Measurements from ENCODE around the gene MYLK2. TPM values are rescaled to one million over a fixed set of nuclear protein-coding genes. Genes with fewer than 3 reads are reported as not detected.

The MYLK2 gene
- total RNA-seq, 1 donor from 2014 or later = 0.49 TPM

- Mint-ChIP-seq H3K27me3 (ENCODE audit: low read depth) (peaks cover 14% of the 10 kb centered on the region), H3K36me3 (no peaks in the 10 kb centered on the region), H3K27ac (no peak overlapping the region), H3K9me3 (no peaks in the 10 kb centered on the region), H3K4me1 (peaks cover 14% of the 10 kb centered on the region), H3K4me3 (no peak overlapping the region)
- TF ChIP-seq CTCF (IDR thresholded peaks at IDR 0.05; ENCODE audit: unreplicated experiment) = no peak
- no peak for DNase-seq (ENCODE audit: low spot score in 2 of 2, unreplicated experiment in 2 of 2)
These were observed 37.4 kb downstream of the MYLK2 start for GRCh38 chr20:31856516-31856915.

DNA sequence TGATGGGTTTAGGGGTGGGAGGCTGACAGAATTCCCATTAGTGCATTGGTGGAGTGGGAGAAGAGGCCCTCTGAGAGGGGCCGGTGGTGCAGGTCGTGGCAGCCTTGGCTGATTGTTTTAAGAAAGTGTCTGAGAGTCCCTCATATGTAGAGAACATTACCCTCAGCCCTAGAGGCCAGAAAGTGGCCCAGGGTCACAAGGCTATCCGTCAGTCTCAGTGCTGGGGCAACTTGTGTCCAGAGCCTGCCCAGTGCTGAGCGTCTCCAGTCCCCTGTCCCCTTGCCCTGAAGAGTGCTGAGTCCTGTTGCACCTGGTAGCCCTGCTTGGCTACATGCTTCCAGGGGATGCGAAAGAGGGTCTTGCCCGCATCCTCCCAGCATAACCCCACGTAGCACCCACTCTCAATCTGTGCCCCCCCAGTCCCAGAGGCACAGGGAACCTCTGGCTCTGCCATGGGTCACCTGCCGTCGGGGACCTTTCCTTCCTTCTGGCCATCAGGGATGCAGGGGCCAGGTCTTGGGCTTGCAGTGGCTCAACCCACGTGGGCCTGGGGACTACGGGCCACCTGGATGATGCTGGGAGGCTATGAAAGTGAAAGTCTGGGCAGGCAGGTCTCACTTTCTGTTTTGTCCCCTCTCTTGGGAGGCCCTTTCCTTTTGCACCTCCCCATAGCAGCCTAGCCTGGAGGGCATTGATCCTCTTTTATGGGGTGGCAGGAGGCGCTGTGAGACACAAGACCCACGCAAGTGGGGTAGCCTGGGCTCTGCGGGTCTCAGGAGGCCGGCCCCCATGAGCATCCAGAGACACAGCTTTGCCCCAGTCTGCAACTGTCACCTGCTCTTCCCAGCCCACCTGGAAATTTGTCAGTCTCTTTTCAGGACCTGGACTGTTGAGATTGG lies 39.0 kb downstream of the MYLK2 start:
- no peak for TF ChIP-seq CTCF (IDR thresholded peaks at IDR 0.05; ENCODE audit: unreplicated experiment)
- Mint-ChIP-seq H3K36me3 (no peaks in the 10 kb centered on the region), H3K4me3 (no peak overlapping the region), H3K4me1 (peaks cover 19% of the 10 kb centered on the region), H3K27me3 (ENCODE audit: low read depth) (peaks cover 8% of the 10 kb centered on the region), H3K27ac (no peak overlapping the region), H3K9me3 (no peaks in the 10 kb centered on the region)
- no peak for DNase-seq (ENCODE audit: low spot score in 2 of 2, unreplicated experiment in 2 of 2)

GRCh38 chr20:31858760-31859083 lies 39.6 kb downstream of the MYLK2 start:
- DNase-seq (ENCODE audit: low spot score in 2 of 2, unreplicated experiment in 2 of 2) = no peak
- Mint-ChIP-seq H3K9me3 (no peaks in the 10 kb centered on the region), H3K27me3 (ENCODE audit: low read depth) (peaks cover 8% of the 10 kb centered on the region), H3K36me3 (no peaks in the 10 kb centered on the region), H3K4me1 (peaks cover 19% of the 10 kb centered on the region), H3K27ac (no peak overlapping the region), H3K4me3 (no peak overlapping the region)
- no peak for TF ChIP-seq CTCF (IDR thresholded peaks at IDR 0.05; ENCODE audit: unreplicated experiment)

DNA sequence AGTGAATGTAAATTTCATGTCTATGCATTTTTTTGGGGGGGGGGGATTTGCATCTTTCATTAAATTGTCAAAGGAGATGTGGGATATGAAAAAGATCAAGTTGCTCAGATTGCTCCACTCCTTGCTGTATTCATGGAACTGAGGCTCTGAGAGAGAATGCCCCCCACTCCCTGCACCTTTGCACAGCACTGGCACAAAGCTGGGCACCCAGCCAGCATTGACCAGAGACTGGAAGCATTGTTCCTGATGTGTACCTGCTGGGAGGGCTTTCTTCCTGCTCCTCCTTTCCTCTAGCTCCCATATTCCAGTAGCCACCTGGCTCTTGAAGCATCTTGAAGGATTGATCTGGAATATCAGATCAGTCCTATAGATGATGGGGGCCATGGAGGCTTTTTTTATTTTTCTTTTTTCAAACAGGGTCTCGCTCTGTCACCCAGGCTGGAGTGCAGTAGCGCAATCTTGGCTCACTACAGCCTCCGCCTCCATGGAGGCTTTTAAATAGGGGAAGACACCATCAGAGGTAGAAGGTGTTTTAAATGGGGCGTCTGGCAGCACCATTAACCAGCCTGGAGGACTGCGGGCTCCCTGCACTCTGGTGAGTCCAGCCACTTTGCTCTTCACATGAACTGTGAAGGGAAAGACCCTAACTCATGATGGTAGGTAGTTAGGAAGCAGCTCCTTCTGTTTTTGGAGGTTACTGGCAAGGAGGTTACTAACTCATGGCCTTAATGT lies 40.3 kb downstream of the MYLK2 start:
- no peak overlapping the region for H3K4me3 Mint-ChIP-seq

GRCh38 chr20:31859998-31860380 lies 40.8 kb downstream of the MYLK2 start:
- H3K4me1 Mint-ChIP-seq = peaks cover 19% of the 10 kb centered on the region
- no peak for TF ChIP-seq CTCF (IDR thresholded peaks at IDR 0.05; ENCODE audit: unreplicated experiment)
- no peak overlapping the region for H3K27ac Mint-ChIP-seq
- H3K27me3 Mint-ChIP-seq (ENCODE audit: low read depth) = peaks cover 8% of the 10 kb centered on the region
- H3K36me3 Mint-ChIP-seq = no peaks in the 10 kb centered on the region
- peak overlapping the region; percentile 61 for H3K4me3 Mint-ChIP-seq
- no peaks in the 10 kb centered on the region for H3K9me3 Mint-ChIP-seq
- no peak for DNase-seq (ENCODE audit: low spot score in 2 of 2, unreplicated experiment in 2 of 2)

More for the DNA sequence above, 40.3 kb downstream of the MYLK2 start:
- Mint-ChIP-seq H3K4me1 (peaks cover 19% of the 10 kb centered on the region), H3K36me3 (no peaks in the 10 kb centered on the region), H3K27me3 (ENCODE audit: low read depth) (peaks cover 8% of the 10 kb centered on the region), H3K27ac (no peak overlapping the region), H3K9me3 (no peaks in the 10 kb centered on the region)
- DNase-seq (ENCODE audit: low spot score in 2 of 2, unreplicated experiment in 2 of 2) = no peak
- no peak for TF ChIP-seq CTCF (IDR thresholded peaks at IDR 0.05; ENCODE audit: unreplicated experiment)

Data from mesothelial cell of epicardium (in vitro differentiated cells).